ENCODE measurements around the gene SCUBE1. TPM values are rescaled to one million over a fixed set of nuclear protein-coding genes. Genes with fewer than 3 reads are reported as not detected.

The SCUBE1 gene
- total and polyA plus RNA-seq, 2 of the 4 experiments (the other 2 are of a cell fraction), result not detected

GRCh38 chr22:43303751-43304150, 39.4 kb downstream of the SCUBE1 start:
- ATAC-seq (ENCODE audit: low read depth) (no peak), DNase-seq (no peak)
- Histone ChIP-seq H3K36me3 (ENCODE audit: control insufficient read depth, insufficient read depth, low read length) (no peaks in the 10 kb centered on the region), H4K8ac (ENCODE audit: low read depth in 2 of 2, low read length in 2 of 2) (no peak overlapping the region), H2BK120ac (ENCODE audit: low read depth, low read length) (no peak overlapping the region), H3K14ac (replicated peaks; ENCODE audit: low read depth, low read length) (no peak overlapping the region), H2AFZ (replicated peaks; ENCODE audit: low read length, poor library complexity) (no peak overlapping the region), H2BK5ac (ENCODE audit: low read depth, low read length, poor library complexity, severe bottlenecking) (no peak overlapping the region), H2AK9ac (replicated peaks; ENCODE audit: low read depth, low read length, poor library complexity) (no peak overlapping the region), H3K27ac (ENCODE audit: insufficient read depth, low read length) (no peak overlapping the region), H3K4ac (ENCODE audit: low read depth, low read length) (no peak overlapping the region), H3K4me1 (ENCODE audit: control insufficient read depth, insufficient read depth, low read length) (peaks cover 2% of the 10 kb centered on the region; the same call in 1 of the 2 replicates), H3K27me3 (ENCODE audit: control insufficient read depth, insufficient read depth, low read length) (peaks cover 39% of the 10 kb centered on the region), H3K56ac (ENCODE audit: extremely low read depth, insufficient read depth, low read length) (no peak overlapping the region), H3K9me3 (ENCODE audit: control insufficient read depth, insufficient read depth, low read length) (no peaks in the 10 kb centered on the region), H2BK15ac (ENCODE audit: low read depth, low read length) (no peak overlapping the region), H2AK5ac (ENCODE audit: low read depth, low read length) (no peak overlapping the region), H3K4me2 (ENCODE audit: low read depth, low read length) (no peak overlapping the region), H3K9ac (ENCODE audit: low read depth, low read length) (no peak overlapping the region), H3K18ac (ENCODE audit: low read depth, low read length) (no peak overlapping the region), H2BK20ac (ENCODE audit: low read depth, low read length) (no peak overlapping the region), H3K23ac (ENCODE audit: low read depth, low read length) (no peak overlapping the region), H4K91ac (ENCODE audit: insufficient read depth, low read depth, low read length) (no peak overlapping the region), H4K20me1 (ENCODE audit: insufficient read depth, low read length) (no peaks in the 10 kb centered on the region), H4K5ac (ENCODE audit: low read depth, low read length) (no peak overlapping the region), H3K79me1 (ENCODE audit: low read depth in 1 of 2, low read length in 2 of 2) (no peaks in the 10 kb centered on the region), H3K9me1 (ENCODE audit: insufficient read depth, low read length) (no peaks in the 10 kb centered on the region), H3K4me3 (ENCODE audit: insufficient read depth, low read depth, low read length) (no peak overlapping the region)
- POLR2A ChIA-PET (ENCODE audit: unreplicated experiment), result no interaction called here
- no TSS peak for BruUV-seq (replicated peaks)
- dilution Hi-C loops (cut with HindIII; ENCODE audit: low sequenced_read_pairs, unreplicated experiment) (no loop called here), in situ Hi-C loops (cut with MboI; ENCODE audit: low sequenced_read_pairs) (no loop called here), intact Hi-C loops (cut with micrococcal nuclease) (no loop called here)
- CTCF ChIA-PET, result no interaction called here
- WGBS, 2 experiments (ENCODE audit: extremely low coverage in 2 of 2, insufficient read length in 1 of 2), result 76% methylated on average over 7 of the region's 11 CpGs; no CpG with 5 or more reads in 1 of the 2 experiments
- TF ChIP-seq SMC3 (IDR thresholded peaks at IDR 0.05; ENCODE audit: low read depth, low read length), result no peak
- no peak for TF ChIP-seq USF2 (IDR thresholded peaks at IDR 0.05; ENCODE audit: low read depth, low read length)
- no peak for TF ChIP-seq RAD21 (IDR thresholded peaks at IDR 0.05; ENCODE audit: low read length)
- TF ChIP-seq BHLHE40 (IDR thresholded peaks at IDR 0.05; ENCODE audit: low read depth, low read length), result no peak
- no peak for TF ChIP-seq NFE2L2 (IDR thresholded peaks at IDR 0.05; ENCODE audit: low read depth, low read length)
- TF ChIP-seq MXI1 (IDR thresholded peaks at IDR 0.05; ENCODE audit: borderline replicate concordance, low read depth, low read length), result no peak
- TF ChIP-seq MAFK (IDR thresholded peaks at IDR 0.05; ENCODE audit: low read depth, low read length), result no peak
- TF ChIP-seq FOS (IDR thresholded peaks at IDR 0.05; ENCODE audit: low read depth, low read length), result no peak
- TF ChIP-seq CTCF (conservative IDR thresholded peaks at IDR 0.05; ENCODE audit: low read depth, low read length), result no peak
- TF ChIP-seq MAZ (IDR thresholded peaks at IDR 0.05; ENCODE audit: borderline replicate concordance, low read depth, low read length), result no peak
- TF ChIP-seq RCOR1 (IDR thresholded peaks at IDR 0.05; ENCODE audit: insufficient replicate concordance, low read length), result no peak
- no peak for TF ChIP-seq RFX5 (IDR thresholded peaks at IDR 0.05; ENCODE audit: low read depth, low read length)
- no peak for TF ChIP-seq CHD1 (IDR thresholded peaks at IDR 0.05; ENCODE audit: low read depth, low read length)
- TF ChIP-seq CEBPB (IDR thresholded peaks at IDR 0.05; ENCODE audit: low read depth, low read length), result no peak
- no peak for TF ChIP-seq POLR2A (IDR thresholded peaks at IDR 0.05; ENCODE audit: low read depth, low read length)
- TF ChIP-seq ELK1 (IDR thresholded peaks at IDR 0.05; ENCODE audit: borderline replicate concordance, low read depth, low read length), result no peak

Data from IMR-90 (cell line).